CD4-positive, alpha-beta T cell treated with Interleukin-1 beta for 1 hour (primary cell): ENCODE data around the gene HDAC6.

Experiments
- DNase-seq, 2 donors: peaks; one replicate each; pipeline ENCODE4 v3.0.0-alpha.2; 2020 to 2022

Gene HDAC6

DNA sequence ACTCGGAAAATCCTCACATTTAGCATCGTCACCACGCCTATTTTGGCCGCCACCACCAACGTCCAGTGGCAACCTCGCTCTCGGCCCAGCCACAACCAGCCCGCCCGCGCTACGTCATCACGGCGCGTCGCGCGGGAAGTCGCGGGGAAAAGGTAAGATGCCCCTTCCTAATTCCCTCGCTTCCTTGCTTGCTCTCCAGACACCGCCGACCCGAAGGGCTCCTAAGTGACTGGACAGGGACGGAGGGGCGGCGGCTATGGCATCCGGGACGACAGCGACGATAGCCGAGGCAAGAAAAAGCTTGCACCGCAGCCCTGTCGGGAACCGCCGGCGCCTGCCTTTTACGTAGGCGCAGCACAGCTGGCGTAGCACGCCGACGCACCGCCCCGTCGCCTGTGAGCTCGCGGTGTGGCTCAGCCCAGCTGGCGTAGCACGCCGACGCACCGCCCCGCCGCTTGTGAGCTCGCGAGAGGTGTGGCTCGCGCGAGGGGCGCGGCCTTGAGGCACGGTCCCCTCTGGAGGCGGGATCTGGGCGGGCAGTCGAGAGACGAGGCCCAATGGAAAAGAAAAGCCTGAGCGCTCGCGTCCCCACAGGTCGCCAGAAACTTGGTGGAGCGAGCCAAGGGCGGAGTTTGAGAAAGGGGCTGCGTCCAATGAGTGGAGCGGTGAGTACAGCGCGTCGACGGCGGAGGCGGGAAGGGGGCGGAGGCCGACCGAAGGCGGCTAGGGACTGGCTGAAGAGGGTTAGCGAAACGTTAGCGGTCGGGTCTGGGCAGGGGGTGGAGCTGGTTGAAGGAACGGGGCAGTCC, at the start of gene HDAC6:
TSS of gene HDAC6 (plus strand) at position 788 of the 809 bp plus-strand sequence. CDS start 626 bp downstream, outside the sequence.
- peak; percentile 97 to 99 for DNase-seq

DNA sequence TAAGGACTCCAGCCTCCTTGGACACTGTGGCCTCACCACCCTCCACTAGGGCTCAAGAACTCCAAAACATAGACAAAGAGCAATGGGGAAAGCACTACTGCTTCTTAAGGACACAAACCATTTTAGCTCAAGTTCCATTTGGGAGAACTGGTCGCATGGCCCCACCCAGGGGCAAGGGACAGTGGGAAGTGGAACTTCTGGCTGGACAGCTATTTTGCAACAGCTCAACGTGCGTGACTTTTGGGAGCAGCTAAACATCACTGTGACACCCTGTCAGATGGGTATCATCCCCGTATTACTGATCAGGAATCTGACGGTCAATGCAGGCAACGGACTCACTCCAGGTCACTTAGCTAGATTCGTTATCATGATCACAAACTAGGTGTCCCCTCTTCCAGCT, 49.4 kb upstream of the HDAC6 start:
- DNase-seq: no peak

DNA sequence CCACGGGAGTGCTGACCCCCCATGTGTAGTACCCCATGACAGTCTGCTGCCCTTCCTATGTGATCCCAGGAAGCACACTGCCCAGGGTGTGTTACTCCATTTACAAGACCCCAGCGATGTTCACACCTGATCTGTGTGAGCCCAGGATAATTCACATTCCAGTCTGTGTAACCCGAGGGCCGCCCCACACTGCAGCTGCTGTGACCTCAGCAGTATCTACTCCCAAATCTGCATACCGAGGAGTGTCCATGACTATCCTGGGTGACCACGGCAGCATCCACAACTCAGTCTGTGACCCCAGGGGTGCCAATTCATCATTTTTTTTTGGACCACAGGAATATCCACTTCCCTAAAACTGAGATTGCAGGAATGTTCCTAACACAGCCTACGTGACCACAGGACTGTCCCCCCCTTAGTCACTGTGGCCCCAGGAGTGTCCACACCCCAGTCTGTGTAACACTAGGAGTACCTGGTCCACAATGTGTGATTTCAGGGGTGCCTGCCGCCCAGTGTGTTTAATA, 48.1 kb upstream of the HDAC6 start:
- no peak for DNase-seq

DNA sequence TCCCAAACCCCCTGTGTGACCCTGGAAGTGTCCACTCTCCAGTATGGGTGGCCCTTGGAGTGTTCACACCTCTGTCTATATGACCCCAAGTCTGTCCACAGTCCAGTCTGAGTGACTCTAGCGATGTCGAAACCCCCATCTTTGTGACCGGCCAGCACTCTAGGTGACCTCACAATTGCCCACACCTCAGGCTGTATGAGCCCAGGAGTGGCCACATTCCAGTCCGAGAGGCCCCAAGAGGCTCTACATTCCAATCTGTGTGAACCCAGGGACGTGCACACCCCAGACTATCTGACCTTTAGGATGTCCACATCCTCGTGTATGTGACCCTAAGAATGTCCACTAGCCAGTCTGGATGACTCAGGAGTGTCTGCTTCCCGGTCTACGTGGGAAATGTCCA, 47.6 kb upstream of the HDAC6 start:
- no peak for DNase-seq

DNA sequence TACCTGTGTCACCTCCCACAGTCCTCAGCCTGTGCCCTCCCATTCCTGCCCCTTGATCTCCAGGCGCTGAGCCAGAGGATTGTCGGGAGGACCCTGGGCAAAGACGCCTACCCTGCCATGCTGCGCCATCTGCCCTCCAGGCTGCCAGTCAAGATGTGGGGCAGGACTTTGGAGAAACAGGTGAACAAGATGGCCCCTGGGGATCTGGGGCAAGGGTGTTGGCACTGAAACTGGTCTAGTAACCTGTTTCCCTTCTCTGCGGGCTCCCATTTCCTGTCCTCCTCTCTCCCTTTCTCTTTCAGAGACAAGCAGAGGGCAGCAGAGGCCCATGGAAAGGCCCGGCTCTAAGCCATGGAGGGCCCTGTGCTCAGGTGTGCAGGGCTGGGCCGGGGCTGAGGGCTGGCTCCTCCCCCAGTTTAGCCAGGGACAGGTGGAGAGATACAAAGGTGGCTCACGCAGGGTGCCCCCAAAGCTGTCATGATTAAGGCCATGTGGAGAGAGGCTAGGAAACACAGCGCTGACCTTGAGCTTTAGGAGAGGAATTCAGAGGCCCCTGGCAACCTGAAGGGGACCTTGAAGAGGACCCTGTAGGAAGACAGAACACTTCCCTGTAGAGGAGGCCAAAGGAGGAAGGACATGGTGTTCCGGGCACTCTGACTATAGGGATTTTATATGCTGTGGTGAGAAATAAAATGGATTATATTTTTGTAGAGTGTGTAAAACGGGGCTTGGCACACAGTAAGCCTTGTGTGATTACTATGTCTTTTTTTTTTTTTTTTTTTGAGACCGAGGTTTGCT, 40.0 kb upstream of the HDAC6 start, which contains the start of gene GLOD5:
TSS of gene GLOD5 (plus strand) at position 74 of the 798 bp plus-strand sequence. CDS start at position 118, 44 bp downstream.
- no peak for DNase-seq

DNA sequence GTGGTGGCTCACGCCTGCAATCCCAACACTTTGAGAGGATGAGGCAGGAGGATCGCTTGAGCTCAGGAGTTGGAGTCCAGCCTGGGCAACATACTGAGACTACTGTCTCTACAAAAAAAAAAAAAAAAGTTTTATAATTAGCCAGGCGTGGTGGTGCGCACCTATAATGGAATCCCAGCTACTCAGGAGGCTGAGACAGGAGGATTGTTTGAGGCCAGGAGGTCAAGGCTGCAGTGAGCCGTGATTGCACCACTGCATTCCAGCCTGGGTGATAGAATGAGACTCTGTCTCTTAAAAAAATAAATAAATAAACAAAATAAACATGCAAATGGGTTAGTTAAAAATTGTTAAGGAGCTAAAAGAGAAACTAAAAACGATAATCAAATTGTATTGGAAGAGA, 32.6 kb upstream of the HDAC6 start:
- DNase-seq: no peak

DNA sequence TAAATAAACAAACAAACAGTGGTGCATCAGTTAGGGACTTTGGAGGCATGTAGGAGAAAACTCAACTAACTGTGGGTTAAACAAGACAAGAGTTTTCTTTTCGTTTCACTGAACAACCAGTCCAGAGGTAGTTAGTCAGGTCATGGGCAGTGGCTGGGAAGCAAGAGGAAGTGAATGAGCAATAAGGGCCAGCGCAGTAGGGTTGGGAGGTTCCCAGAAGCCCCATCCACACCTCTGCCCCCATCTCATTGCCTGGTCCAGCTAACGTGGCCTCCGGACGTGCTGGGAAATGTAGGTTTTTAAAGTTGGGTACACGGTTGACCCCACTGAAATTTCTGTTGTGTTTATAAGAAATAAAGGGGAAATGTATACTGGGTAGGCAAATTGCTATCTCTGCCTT, 31.6 kb upstream of the HDAC6 start:
- no peak for DNase-seq

DNA sequence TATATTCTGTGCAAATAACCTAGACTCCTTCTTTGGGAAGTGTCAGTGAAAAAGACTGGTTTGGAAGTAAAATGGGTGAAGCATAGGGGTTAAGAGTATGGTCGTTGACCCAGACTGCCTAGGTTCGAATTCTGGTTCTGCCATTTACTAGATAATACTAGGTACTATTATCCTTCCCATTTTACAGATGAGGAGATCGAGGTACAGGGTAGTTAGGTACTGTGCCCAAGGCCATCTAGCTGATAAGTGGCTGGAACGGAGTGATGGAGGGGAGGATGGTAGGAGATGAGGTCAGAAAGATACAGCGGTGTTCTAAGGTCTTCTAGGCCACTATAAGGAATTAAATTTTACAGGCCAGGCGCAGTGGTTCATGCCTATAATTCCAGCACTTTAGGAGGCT, 29.3 kb upstream of the HDAC6 start:
- DNase-seq: no peak

DNA sequence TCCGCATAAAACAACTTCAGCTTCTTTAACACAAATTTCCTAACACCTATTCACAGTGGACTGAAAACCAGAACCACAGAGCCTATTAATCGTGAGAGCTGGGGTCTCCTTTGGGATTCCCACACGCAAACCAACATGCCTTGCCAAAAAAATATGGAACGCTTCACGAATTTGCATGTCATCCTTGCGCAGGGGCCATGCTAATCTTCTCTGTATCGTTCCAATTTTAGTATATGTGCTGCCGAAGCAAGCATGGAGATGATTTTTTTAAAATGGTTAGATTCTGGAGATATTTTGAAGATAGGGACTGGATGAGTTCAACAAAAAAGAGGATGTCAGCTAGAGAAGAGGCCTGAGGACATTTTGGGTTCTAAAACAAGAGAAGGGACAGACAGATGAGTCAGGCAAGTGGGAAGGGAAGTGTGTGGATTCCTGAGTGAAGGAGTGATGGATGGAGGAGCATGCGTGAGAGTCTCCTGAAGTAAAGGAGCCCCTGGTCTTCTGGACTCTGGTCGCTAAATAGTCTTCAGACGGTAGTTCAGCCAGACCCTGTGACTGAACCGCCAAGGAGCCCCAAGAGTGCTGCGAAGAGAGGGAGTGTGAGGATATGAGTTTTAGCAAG, 24.9 kb upstream of the HDAC6 start:
- DNase-seq: no peak

DNA sequence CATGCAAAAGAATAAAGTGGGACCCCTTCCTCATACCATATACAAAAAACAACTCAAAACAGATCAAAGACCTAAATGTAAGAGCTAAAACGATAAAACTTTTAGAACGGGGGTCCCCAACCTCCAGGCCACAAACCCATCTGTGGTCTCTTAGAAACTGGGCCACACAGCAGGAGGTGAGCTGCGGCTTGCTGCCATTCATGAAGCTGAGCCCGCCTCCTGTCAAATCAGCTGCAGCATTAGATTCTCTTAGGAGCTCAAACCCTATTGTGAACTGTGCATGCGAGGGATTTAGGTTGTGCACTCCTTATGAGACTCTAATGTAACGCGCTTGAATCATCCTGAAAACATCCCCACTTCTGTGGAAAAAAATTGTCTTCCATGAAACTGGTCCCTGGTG, 22.5 kb upstream of the HDAC6 start:
- no peak for DNase-seq

DNA sequence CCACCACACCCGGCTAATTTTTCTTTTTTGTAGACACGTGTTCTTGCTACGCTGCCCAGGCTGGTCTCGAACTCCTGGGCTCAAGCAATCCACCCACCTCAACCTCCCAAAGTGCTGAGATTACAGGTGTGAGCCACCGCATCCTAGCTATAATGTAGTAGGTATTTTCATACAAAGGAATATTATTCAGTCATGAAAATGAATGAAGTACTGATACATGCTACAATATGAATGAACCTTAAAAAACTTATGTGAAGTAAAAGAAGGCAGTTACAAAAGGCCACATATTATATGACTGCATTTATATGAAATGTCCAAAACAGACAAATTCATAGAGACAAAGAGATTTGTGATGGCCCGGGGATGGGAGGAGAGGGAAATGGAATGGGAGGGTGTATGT, 20.2 kb upstream of the HDAC6 start:
- no peak for DNase-seq

DNA sequence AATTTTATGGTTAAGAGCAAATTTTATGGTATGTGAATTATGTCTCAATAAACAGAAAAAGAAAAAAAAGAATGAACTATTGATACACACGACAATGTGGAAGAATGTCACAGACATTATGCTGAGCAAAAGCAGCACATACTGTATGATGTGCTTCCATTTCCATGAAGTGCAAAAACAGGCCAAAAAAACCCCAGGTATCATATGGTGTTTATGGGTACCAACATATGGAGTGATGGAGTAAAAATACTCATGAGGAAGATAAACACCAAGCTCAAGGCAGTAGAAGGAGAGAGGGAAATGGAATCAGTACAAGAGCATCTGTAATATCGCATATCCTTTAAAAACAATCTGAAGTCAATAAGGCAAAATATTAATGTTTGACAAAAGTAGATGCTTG, 19.7 kb upstream of the HDAC6 start:
- DNase-seq: no peak

DNA sequence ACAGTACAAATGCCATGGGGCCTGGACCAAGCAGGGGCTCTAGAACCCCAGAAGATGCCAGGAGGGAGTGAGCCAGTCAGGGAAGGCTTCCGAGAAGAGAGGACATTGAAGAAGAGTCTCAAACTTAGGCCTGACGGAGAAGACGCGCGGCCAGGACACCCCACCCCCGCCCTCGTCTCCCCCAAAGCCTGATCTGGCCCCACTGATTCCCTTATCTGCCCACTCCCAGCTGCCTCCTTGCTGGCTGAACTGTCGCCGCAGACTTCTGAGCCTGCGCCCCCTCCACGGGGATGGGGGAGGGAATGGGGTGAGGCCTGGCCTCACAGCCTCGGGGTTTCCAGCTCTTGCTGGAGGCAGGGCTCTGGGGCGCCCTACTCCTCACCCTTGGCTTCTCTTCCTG, 19.1 kb upstream of the HDAC6 start:
- no peak for DNase-seq

DNA sequence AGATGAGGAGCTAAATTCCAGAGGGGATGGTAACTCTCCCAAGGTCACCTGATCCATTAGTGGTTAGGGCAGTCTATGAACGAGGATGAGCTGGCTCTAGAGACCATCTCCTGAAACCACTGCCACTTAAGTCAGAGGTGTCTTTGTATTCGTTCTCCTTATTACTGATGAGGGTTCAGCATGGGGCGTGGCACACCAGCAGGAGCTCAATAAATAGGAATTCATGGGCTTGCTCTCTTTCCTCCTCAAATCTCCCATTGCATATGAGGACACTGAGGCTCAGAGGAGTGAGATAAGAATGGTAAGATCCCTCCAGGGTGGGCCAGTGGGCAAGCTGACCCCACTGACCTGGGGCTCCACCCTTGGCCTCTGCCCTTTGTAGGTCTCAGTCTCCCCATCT, 17.1 kb upstream of the HDAC6 start:
- no peak for DNase-seq

DNA sequence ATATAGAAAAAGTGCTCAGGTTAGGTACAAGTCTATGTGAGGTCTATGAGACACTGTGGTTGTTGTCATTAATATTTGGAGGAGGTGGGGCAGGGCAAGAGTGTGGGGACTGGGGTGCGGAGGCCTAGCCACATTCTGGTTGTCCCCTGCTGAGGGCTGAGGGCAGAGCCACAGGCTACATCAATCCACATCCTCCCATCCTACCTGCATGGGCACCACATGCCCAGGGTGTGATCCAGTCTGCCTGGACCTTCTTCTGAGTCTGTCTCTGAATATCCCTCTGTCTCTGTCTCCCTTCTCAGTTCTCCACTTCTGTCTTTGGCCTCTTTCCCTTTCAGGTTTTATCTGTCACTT, 16.7 kb upstream of the HDAC6 start:
- DNase-seq: no peak

DNA sequence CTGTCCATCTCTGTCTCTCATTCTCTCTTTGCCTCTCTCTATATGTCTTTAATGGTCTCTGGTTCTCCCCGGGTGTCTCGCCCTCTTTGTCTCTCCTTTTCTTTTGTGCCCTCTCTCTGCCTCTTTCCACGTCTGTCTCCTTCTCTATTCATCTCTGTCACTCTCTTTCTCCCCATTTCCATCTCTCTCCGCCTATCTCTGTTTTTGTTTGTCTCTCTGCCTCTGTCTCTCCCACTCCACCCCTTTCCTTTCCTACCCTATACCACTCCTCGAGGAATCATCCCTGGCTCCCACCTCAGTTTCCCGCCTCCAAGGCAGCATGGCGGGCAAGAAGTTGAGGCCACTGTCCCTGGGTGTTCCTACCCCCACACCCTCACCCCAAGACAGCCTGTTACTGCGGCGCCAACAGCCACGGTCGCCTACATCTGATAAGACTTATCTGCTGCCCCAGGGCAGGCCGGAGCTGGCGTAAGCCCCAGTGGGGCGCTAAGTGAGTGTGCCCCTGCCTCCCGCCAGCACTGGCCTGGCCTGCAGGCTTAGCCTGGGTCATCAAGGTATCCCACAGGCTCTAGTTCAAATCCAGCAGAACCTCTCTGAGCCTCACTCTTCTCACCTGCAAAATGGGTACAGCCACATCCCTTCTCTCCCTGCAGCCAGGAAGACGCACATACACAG, 16.2 kb upstream of the HDAC6 start:
- DNase-seq: no peak

DNA sequence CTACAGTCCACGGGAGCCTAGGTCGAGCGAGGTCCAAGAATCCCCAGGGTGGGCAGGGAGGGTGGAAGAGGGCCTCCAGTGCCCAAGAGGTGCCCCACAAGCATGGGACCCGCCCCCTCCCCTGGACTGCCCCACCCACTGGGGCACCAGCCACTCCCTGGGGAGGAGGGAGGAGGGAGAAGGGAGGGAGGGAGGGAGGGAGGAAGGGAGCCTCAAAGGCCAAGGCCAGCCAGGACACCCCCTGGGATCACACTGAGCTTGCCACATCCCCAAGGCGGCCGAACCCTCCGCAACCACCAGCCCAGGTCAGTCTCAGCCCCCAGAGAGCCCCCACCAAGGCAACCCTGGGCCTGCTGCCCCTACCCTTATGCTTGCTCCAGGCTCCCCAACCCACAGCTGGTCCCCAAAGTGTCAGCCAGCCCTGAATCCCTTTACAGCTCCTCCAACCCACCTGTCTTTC, 15.5 kb upstream of the HDAC6 start, which contains the start of gene GATA1:
TSS of gene GATA1 (plus strand) at position 250 of the 460 bp plus-strand sequence. CDS start 4,520 bp downstream, outside the sequence.
- no peak for DNase-seq

DNA sequence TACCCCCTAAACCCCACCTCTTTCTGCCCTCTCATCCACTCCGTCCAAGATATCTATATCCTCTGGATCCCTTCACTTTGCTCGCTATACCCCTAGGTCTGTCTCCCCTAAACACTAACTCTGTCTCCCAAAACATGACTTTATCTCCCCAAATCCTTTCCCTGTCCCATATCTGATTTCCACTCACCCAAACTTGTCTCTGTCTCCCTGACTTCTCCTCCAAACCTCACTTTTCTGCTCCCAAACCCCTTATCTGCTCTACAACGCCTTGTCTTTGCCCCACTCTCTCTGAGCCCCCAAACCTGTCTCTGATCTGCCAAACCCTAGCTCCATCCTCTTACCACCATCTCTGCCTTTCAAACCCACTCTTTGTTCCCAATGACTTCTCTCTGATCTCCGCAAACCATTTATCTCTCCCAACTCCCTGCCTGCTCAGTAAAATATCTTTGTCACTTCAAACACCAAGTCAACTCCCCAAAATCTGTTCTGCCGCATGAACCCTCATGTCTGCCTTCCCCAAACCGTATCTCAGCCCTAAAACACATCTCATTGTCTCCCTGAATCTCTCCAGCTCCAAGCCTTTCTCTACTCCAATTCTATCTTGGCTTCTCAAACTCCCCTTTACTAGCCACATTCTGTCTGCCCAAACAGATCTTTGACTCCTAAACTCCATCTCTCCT, 14.9 kb upstream of the HDAC6 start:
- DNase-seq: no peak

DNA sequence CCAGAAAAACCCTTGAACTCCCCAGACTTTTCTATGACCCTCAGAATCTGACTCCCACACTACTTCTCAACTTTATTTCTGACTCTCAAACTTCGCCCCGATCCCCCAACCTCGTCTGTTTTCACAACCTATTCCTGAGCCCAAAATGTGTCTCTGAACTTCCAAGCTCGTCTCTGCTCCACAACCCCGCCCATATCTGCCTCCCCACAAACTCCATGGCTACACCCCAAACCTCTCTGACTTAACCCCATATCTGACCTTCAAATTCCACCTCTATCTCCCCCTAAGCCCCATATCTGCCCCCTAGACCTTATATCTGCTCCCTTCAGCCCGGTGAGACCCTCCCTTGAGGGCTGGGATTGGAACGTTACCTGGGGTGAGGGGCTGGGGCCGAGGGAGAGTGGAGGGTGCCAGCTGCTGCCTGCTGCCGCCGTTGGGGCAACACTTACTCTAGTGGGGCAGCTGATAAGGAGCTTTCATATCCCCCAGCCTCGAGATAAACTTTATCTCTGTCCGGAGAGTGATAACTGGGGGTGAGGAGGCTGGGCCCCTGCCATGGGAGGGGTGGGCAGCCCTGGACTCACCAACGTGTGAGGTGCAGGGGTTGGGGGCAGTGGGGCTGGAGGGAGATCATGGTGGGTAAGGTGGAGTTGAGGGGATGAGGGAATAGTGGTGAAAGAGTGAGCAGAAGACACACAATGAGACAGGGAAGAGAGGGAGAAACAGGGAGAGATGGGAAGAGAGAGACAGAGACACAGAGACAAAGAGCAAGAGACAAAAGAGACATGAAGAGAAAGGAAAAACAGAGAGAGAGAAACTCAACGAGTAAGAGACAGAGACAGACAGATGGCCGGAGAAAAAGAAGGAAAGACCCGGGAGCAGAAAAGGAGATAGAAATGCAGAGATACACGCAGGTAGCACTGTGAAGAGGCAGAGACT, 14.1 kb upstream of the HDAC6 start:
- DNase-seq: no peak

DNA sequence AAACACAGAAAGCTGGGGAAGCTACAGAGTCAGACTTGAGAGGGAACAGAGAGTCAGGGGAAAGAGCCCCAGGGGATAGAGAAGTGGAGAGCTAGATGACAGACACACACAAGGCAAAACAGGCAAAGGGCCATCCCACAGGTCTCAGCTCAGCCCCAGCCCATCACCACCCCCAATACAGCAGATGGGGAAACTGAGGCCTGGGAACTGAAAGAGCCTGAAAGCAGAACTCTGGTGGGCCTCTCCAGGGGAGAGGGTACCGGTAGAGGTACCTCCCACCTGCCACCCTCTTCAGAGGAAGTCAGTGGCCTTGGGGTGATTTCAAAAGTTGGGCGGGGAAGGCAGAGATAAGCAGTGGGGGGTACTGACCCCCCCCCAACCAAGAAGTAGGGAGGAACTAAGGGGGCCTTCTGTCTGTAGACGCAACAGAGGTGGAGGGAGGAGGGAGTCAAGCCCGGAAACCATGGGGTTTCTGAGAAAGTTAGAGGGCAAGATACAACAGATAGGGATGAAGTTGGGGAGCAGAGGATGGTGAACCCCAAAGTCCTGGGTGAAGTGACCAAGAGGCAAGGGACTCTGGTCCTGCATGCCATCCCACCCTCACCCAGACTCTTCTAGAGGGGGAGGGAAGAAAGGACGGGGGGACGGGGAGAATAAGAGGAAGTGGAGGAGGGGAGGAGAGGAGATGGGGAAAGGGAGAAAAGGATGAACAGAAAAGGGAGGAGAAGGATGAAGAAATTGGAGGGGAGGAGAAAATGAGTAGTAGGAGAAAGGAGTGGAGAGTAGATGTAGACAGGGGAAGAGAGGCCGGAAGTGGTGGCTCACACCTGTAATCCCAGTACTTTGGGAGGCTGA, 12.3 kb upstream of the HDAC6 start:
- no peak for DNase-seq
